Measurements from ENCODE around the gene VAC14.
"Not testable (repeated sequence)": the region's sequence is repeated elsewhere in the genome, so short reads cannot be mapped to it uniquely, and the experiment has no call there.

Gene VAC14

DNA sequence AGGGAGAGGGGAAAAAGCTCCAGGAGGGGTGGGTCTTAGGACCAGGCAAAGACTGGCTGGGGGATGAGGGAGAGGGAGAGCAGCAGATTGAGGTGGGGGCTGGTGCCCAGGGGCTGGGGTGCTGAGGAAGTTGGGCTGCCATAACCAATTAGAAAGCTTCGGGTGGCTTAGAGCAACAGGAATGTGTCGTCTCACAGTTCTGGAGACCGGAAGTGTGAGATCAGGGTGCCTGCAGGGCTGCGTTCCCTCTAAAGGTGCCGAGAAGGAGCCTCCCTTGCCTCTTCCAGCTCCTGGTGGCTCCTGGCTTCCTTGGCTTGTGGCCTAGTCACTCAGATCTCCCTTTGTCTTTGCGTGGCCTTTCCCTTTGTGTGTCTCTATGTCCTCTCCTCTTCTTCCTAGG, 152.4 kb downstream of the VAC14 start:
- DNase-seq (ENCODE audit: low read depth): no peak
- TF ChIP-seq, protein P1, sequence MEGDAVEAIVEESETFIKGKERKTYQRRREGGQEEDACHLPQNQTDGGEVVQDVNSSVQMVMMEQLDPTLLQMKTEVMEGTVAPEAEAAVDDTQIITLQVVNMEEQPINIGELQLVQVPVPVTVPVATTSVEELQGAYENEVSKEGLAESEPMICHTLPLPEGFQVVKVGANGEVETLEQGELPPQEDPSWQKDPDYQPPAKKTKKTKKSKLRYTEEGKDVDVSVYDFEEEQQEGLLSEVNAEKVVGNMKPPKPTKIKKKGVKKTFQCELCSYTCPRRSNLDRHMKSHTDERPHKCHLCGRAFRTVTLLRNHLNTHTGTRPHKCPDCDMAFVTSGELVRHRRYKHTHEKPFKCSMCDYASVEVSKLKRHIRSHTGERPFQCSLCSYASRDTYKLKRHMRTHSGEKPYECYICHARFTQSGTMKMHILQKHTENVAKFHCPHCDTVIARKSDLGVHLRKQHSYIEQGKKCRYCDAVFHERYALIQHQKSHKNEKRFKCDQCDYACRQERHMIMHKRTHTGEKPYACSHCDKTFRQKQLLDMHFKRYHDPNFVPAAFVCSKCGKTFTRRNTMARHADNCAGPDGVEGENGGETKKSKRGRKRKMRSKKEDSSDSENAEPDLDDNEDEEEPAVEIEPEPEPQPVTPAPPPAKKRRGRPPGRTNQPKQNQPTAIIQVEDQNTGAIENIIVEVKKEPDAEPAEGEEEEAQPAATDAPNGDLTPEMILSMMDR (IDR thresholded peaks at IDR 0.05; ENCODE audit: low read depth, low read length, missing control alignments): no peak
- in situ Hi-C loops (cut with HindIII; ENCODE audit: low sequenced_read_pairs): loop anchor here (5.0 kb wide), 1 partner anchor 71 kb away; no protein-coding TSS in a partner anchor
- H3K4me3 ChIP-seq (ENCODE audit: low read depth, low read length): no peak overlapping the region

DNA sequence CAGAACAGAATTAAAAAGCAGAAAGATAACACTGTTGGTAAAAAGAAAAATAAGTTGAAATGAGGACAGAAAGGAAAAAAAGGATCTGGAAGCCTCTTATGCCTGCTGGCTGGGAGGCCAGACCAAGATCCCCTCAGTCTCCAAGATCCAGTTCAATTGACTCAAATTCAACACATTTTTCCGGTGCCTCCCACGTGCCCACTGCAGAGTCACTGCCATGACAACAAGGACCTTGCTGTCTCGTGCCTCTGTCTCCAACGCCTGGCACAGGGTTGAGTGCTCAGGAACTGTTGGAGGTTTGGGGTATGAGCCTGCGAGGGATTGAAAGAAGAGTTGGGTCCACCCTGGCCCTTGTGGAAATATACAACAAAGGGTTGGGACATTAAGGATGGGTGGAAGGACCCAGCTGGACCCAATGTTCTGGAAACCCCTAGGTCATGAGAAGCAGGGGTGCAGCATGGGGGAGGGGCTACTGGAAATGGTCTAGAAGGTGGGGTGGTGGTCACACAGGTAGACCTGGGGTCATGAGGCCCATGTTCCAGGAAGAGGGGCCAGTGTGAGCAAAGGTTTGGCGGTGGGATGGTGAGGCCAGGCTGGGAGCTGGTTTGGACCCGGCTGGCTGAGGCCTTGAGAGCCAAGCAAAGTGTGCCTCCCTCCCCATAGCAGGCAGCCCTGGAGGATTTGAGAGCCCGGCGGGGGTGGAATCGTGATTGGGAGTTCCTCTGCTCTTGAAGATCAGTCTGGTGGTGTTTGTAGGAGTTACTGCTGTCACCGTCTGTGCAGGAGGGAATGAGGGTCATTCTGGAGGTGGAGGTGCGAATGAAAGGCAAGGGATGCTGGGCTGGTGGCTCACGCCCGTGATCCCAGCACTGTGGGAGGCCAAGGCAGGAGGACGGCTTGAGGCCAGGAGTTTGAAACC, 153.3 kb downstream of the VAC14 start:
- no peak for DNase-seq (ENCODE audit: low read depth)
- H3K4me3 ChIP-seq (ENCODE audit: low read depth, low read length): no peak overlapping the region
- TF ChIP-seq, protein P1 (IDR thresholded peaks at IDR 0.05; ENCODE audit: low read depth, low read length, missing control alignments): no peak
- in situ Hi-C loops (cut with HindIII; ENCODE audit: low sequenced_read_pairs): loop anchor here (5.0 kb wide), 1 partner anchor 70 kb away; no protein-coding TSS in a partner anchor

DNA sequence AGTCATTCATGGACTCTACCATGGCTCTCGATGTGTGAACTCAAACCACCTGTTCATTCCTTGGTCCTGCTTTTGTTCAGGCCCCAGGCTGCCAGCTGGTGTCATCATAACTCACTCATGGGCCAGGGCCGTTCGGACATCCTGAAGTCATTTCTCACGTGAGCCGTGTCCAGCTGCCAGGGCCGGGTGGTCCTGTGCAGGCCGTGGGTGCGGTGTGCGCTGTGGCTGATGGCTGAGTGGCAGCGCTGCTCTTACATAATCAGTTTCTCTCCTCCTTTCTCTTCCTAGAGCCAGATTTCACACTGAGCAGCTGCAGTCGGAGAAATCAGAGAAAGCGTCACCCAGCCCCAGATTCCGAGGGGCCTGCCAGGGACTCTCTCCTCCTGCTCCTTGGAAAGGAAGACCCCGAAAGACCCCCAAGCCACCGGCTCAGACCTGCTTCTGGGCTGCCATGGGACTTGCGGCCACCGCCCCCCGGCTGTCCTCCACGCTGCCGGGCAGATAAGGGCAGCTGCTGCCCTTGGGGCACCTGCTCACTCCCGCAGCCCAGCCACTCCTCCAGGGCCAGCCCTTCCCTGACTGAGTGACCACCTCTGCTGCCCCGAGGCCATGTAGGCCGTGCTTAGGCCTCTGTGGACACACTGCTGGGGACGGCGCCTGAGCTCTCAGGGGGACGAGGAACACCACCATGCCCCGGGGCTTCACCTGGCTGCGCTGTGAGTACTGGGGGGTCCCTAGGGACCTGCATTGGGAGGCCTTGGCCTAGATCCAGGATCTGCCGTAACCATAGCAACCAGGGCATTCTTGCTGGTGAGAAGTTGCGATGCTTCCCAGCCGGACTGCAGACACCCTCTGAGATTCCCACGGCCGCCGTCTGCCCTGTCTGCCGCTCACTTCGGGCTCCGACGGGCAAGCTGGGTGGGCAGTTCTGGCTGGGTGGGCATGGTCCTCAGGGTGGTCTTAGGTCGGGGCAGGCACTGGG, 154.4 kb downstream of the VAC14 start, which contains the start of gene IL34:
IL34 (plus strand) TSS at position 300 of the 982 bp plus-strand sequence; CDS start at position 689, 389 bp downstream.
- no peak for DNase-seq (ENCODE audit: low read depth)
- no peak within 1 kb of the TSS for H3K4me3 ChIP-seq (ENCODE audit: low read depth, low read length)
- in situ Hi-C loops (cut with HindIII; ENCODE audit: low sequenced_read_pairs): loop anchor here (5.0 kb wide), 1 partner anchor 69 kb away; no protein-coding TSS in a partner anchor
- TF ChIP-seq, protein P1 (IDR thresholded peaks at IDR 0.05; ENCODE audit: low read depth, low read length, missing control alignments): no peak

DNA sequence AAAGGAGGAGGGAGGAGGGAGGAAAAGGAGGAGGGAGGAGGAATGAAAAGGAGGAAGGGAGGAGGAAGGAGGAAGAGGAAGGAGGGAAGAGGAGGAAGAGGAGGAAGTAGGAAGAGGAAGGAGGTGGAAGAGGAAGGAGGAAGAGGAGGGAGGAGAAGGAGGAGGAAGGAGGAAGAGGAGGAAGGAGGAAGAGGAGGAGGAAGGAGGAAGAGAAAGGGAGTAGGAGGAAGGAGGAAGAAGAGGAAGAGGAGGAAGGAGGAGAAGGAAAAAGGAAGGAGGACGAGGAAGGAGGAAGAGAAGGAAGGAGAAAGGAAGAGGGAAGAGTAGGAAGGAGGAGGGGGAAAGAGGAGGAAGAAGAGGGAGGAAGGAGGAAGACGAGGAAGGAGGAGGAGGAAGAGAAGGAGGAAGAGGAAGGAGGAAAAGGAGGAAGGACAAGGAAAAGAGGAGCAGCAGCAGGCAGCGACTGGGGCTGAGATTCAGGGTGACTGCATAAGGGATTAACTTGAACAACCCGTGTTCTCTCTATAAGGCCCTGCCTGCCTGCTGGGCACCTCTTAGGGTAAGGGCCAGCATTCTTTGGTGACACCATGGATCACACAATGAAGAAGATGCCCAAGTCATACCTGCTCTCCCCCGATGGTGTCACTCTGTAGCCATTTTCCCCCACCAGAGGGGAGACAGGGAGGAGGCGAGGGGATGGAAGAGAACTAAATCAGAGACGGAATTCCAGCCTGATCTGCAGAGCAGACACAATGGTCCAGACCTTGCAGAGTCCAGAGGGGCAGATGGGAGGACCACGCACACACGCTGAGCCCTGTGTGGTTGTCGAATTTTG, 156.0 kb downstream of the VAC14 start:
- no peak overlapping the region for H3K4me3 ChIP-seq (ENCODE audit: low read depth, low read length)
- no peak for DNase-seq (ENCODE audit: low read depth)
- in situ Hi-C loops (cut with HindIII; ENCODE audit: low sequenced_read_pairs): loop anchor here (5.0 kb wide), 1 partner anchor 68 kb away; no protein-coding TSS in a partner anchor
- TF ChIP-seq, protein P1 (IDR thresholded peaks at IDR 0.05; ENCODE audit: low read depth, low read length, missing control alignments): no peak

DNA sequence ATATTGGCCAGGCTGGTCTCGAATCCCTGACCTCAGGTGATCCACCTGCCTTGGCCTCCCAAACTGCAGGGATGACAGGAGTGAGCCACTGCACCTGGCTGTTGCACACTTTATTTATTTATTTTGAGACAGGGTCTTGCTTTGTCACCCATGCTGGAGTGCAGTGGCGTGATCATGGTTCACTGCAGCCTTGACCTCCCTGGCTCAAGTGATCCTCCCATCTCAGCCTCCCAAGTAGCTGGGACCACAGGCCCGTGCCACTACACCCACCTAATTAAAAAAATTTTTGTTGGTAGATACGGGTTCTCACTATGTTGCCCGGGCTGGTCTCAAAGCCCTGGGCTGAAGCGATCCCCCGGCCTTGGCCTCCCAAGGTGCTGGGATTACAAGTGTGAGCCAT, 157.7 kb downstream of the VAC14 start:
- in situ Hi-C loops (cut with HindIII; ENCODE audit: low sequenced_read_pairs); H3K4me3 ChIP-seq (ENCODE audit: low read depth, low read length); DNase-seq (ENCODE audit: low read depth): not testable (repeated sequence)

DNA sequence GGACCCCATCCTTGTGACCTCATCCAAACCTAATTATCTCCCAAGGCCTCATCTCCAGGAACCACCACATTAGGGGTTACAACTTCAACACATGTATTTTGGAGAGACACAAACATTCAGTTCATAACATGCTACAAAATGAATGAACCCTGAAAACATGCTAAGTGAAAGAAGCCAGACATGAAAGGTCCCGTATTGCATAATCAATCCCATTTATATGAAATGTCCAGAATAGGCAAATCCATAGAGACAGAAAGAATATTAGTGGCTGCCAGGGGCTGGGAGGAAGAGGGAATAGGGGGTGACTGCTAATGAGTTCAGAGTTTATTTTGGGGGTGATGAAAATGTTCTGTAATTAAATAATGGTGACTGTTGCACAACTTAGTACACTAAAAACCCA, 158.3 kb downstream of the VAC14 start:
- TF ChIP-seq, protein P1 (IDR thresholded peaks at IDR 0.05; ENCODE audit: low read depth, low read length, missing control alignments): no peak
- DNase-seq (ENCODE audit: low read depth): no peak
- no peak overlapping the region for H3K4me3 ChIP-seq (ENCODE audit: low read depth, low read length)
- in situ Hi-C loops (cut with HindIII; ENCODE audit: low sequenced_read_pairs): no loop called here

All from astrocyte of the cerebellum (primary cell).